Ureter (tissue), 1 donor: Measurements from ENCODE around the gene TCN1. TPM values are rescaled to one million over a fixed set of nuclear protein-coding genes. Genes with fewer than 3 reads are reported as not detected.

ENCODE experiments used
- DNase-seq: peaks from one replicate; pipeline ENCODE4 v3.0.0-alpha.2; 2020; ENCODE audit warnings: low spot score
- total RNA-seq: library from RNA; stranded (reverse); gene quantifications from one replicate; pipeline ENCODE4 v1.2.4, GENCODE V29; 2023
- donor health status: DM: yes; HTN: yes; CAD: no.

The TCN1 gene
- total RNA-seq, 1 donor from 2014 or later = 3.3 TPM

DNA sequence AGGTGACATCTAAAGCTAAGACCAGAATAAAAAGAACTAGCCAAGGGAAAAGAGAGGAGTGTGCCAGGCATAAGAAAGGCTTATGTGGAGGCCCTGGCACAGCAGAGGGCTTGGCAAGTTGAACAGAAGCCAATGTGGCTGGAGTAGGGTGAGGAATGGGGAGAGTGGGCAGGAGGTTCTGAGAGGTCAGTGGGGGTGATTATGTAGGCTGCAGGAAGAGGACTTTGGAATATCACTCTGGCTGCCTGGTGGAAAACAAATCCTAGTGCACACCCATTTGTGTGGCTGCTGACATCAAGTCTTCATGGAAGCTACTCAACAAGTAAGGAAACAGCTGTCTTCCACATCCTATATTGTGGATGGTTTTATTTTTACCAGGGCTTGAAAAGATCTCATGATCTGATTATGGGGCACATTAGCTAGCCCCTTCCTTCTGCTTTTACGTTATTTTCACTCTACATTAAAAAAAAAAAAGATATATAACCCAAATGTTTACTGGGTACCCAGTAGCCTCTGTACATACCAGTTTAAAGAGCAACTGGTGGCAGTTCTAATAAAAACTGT is 59.2 kb downstream of the TCN1 start:
- DNase-seq = no peak

DNA sequence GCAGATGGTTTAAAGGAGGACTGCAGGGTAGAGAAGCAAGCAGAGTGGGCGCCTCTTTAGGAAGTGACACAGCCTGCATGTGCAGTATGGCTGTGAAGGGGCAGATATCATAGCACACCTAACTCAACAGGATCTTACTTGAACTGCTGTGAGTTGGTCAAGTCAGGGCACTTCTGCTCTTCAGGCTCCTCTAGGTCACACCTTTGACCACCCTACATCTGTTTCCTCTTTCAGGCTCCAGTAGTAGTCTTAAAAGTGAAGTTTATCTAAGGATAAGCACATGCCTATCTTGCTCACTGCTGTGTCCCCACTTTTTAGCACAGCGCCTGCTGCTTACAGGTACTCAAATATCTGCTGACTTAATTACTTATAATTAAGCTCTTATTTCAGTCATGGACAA is 62.2 kb downstream of the TCN1 start:
- DNase-seq = no peak

Other genes starting within 250 kb of the TCN1 start
- 38.1 TPM for gene PATL1, start 197.4 kb downstream of the TCN1 start, total RNA-seq
- not detected for gene OR10V1, start 152.6 kb downstream of the TCN1 start, total RNA-seq
- 31.8 TPM for gene STX3, start 111.1 kb downstream of the TCN1 start, total RNA-seq
- 40.1 TPM for gene MRPL16, start 55.7 kb downstream of the TCN1 start, total RNA-seq
- gene CBLIF, start 21.0 kb downstream of the TCN1 start, total RNA-seq = not detected
- not detected for gene OOSP3, start 12.3 kb upstream of the TCN1 start, total RNA-seq
- not detected for gene OOSP1, start 71.9 kb upstream of the TCN1 start, total RNA-seq
- not detected for gene OOSP4A, start 97.5 kb upstream of the TCN1 start, total RNA-seq
- not detected for gene OOSP4B, start 150.7 kb upstream of the TCN1 start, total RNA-seq
- not detected for gene OOSP2, start 173.9 kb upstream of the TCN1 start, total RNA-seq
- gene MS4A3, start 190.2 kb upstream of the TCN1 start, total RNA-seq = not detected
- 3.0 TPM for gene MS4A2, start 222.2 kb upstream of the TCN1 start, total RNA-seq